Measurements from ENCODE around the gene TSC22D3. TPM values are rescaled to one million over a fixed set of nuclear protein-coding genes. Genes with fewer than 3 reads are reported as not detected.

TSC22D3 gene
- polyA plus RNA-seq, 3 donors = 109 to 131 (median 122) TPM

DNA sequence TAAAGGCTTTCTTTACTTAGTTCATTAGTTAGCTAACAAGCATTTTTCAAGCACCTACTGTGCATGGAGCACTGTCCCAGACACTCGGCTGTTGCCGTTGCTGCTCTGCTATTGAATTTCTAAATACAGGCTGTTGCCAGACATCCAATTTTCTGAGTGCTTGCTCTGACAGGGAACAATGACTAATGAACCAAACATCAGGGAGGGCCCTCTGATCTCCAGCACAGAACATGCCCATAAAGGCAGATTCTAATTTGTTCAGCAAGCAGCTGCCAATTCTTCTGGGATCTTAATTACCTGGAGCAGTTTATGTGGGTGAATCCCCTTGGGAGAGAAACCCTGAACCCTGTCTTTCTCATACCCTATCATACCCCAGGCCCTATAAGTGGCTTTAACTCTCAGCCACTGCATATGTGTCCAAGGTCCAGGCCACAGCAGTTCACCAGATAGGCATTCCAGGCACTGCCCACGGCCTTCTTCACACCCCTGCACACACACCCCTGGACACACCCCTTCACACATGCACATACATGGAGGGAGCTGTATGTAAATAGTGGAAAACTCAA is 27.9 kb downstream of the TSC22D3 start:
- DNase-seq (ENCODE audit: extremely low read depth in 1 of 11, low read depth in 9 of 11, low spot score in 4 of 11) = no peak

DNA sequence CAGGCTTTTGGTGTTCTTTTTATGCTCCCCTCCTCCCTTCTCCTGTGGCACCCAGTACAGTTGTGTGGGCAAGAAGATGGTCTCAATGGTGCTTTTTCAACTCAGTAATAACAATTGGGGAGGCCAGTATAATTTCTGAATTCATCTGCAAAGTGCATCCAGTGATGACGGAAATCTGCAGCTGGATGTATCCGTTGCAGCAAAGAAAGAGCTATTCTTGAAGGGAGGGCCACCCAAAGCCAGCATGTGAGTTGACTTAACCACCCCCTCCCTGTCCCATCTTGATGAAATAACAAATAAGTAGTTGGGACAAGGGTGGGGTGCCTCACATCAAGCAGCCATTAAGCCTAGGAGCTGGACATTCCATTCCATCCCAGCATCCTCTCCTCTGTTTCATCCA is 30.7 kb downstream of the TSC22D3 start:
- DNase-seq (ENCODE audit: extremely low read depth in 1 of 11, low read depth in 9 of 11, low spot score in 4 of 11) = no peak

DNA sequence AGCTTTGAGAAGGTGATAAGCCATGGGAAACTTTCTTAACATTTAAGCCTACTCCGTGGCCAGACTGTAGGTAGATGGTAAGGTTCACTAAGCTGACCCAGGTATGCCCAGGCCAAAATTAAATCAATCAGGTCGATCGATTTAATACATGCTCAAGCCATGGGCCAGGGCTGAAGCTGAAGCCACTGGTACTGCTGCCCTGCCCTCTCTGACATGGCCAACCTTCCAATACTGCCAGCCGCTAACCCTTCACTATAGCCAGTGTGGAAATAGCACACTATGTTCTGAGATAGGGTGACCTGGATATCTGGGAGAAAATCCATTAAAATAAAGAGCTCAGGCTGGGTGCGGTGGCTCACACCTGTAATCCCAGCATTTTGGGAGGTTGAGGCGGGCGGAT is 31.6 kb downstream of the TSC22D3 start:
- DNase-seq (ENCODE audit: extremely low read depth in 1 of 11, low read depth in 9 of 11, low spot score in 4 of 11) = no peak

DNA sequence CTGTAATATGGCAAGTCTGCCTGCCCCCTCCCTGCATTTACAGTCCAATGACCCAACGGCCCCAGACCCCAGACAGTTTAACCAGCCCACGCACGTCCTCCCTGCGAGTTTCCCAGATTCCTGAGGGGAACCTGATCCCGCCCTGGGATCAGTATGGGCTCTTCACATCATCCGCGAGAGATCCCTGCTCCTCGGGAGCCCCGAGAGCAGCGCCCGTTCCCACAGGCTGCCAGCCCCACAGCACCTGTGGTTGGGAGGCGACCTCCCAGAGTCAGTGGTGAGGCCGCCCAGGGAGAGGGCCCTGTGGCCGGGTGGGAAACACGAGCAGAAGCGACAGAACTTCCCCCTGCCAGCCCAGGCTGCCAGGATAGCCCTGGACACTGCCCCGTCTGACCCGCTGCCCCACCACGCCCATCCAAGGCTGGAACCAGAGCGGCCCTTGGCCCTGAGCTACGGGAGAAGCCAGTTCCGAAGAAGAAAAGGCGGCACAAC is 32.8 kb downstream of the TSC22D3 start:
- no peak for DNase-seq (ENCODE audit: extremely low read depth in 1 of 11, low read depth in 9 of 11, low spot score in 4 of 11)

DNA sequence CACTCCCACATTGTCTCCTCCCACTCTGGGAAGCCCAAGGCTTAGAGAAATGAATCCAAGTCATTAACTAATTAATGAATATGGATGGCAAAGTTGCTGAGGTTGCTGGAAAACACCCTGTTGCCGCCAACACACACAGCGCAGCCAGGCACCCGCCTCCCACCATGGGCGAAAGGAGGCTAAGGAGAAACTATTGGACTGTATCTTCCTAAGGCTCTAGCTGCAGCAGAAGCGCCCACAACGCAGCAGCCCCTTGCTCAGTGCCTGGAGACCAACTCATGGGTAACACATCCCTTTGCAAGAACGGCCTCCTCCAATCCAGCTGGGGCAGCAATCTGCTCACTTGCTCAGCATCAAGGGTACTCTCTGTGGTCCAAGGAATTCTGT is 34.2 kb downstream of the TSC22D3 start:
- DNase-seq (ENCODE audit: extremely low read depth in 1 of 11, low read depth in 9 of 11, low spot score in 4 of 11) = peak in 1 of 11 donors; percentile 17

DNA sequence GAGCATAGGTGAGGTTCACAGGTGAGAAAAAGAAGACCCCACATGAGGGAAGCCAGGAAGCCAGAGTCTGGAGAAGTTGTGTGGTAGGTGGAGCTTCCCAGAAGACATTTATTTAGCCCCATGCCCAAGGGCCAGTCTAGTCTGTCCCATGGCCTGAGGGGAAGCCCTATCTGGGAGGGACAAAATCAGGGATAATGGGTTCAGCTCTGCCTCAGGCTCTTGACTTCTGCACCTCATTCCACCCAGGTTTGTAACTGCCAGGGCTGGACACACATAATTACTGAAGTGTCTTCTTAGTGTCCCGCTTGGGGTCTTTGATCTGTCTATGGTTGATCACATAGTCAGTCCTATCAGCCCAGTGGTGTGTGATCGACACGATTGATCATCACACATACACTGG is 36.0 kb downstream of the TSC22D3 start:
- DNase-seq (ENCODE audit: extremely low read depth in 1 of 11, low read depth in 9 of 11, low spot score in 4 of 11) = no peak

DNA sequence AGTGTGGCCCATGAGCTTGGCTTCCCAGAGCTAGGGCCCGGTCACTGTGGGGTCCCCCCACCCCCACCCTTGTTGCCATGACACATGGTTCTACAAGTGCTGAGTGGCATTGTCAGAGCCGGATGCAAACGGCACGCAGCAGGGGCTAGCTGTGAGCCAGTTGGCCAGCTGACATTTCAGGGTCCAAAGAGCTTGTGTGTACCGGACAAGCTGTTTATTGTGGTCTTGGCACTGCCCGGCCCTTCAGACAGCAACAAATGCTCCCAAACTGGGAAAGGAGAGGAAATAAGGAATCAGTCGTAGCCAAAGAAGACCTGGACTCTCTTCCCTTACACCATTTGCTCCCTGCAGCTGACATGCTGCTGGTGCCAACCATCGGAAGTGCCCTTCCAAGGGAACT is 36.8 kb downstream of the TSC22D3 start:
- no peak for DNase-seq (ENCODE audit: extremely low read depth in 1 of 11, low read depth in 9 of 11, low spot score in 4 of 11)

DNA sequence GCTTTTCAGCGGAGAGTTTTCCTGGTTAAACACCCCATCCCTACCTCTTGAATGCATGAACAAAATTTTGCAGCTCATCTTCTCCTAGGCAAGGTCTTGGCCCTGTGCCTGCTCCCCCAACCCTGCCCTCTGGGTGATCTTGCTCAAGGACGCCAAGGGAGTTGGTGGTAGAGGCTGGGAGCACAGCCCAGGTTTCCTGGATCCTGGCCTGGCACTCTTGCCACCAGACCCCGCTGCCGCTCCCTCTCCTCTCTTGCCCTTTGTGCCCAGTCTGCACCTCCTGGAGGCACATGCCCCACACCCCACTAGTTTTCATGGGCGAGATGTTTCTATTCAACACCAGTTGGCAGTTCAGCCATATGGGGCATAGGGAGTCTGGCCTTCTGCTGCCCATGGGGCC is 37.3 kb downstream of the TSC22D3 start:
- no peak for DNase-seq (ENCODE audit: extremely low read depth in 1 of 11, low read depth in 9 of 11, low spot score in 4 of 11)

DNA sequence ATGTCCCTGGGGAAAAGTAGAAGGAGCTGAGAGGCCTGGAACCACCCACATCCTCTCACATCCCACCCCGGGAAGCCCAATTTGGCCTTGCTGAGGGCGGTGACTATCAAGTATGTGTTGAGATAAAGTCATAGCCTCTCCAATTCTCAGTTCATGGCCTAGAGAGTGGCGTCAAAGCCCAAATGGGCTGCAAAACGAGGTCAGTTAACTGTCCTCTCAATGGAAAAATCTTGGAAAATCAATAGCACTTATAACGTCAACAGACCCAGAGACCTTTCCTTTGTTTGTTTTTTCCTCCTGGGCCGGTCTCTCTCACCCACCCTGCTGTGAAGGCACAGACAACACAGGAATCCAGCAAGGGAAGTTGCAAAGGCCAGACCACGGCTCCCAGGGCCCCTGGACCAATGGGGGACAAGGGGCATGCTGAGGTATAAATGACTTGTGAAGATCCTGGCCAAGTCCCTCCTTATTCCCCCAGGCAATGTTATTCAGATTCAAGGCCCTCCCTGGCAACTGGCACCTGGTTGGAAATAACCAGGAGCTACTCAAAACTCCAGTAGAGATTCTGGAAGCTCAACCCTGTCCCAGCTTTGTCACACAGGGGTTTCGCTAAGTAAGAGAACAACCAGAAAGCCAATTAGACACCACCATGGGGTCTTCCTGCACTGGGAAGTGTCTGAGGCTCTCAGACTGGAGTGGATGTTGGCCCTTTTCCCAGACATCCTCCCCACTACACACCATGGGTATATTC is 38.6 kb downstream of the TSC22D3 start:
- no peak for DNase-seq (ENCODE audit: extremely low read depth in 1 of 11, low read depth in 9 of 11, low spot score in 4 of 11)

DNA sequence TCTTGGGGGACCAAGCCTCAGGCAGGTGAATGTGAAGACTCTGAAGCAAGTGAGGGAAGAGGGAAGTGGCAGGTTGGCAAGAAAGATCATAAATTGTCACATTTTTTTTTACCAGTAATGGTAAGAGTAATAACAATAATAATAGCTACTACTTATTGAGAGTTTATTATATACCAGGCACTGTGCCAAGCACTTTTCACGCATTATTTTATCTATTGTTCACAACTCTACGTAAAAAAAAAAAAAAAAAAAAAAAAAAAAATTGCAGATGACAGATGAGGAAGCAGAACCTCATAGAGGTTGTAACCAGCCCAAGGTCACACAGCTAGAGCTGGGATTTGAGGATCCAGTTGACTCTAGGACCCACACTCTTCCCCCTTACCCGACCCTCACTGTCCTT is 40.9 kb downstream of the TSC22D3 start:
- no peak for DNase-seq (ENCODE audit: extremely low read depth in 1 of 11, low read depth in 9 of 11, low spot score in 4 of 11)

DNA sequence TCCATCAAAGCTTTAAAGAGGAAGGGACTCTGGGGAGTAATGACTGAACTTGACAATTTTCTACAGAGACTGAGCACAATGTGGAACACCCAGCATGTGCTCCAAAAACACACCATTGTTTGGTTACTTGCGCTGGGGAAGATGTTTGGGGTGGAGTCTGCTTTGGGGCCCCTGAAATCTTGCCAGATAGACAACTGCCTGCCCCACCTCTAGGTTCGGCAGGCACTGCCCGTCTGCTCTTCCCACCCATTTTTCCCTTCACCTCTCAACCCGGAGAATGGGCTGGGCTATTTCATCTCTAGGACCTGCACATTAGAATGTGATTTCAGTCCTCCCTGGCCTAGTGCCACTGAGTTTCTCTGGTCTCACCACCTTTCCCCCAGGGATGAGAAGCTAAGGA is 41.9 kb downstream of the TSC22D3 start:
- no peak for DNase-seq (ENCODE audit: extremely low read depth in 1 of 11, low read depth in 9 of 11, low spot score in 4 of 11)

DNA sequence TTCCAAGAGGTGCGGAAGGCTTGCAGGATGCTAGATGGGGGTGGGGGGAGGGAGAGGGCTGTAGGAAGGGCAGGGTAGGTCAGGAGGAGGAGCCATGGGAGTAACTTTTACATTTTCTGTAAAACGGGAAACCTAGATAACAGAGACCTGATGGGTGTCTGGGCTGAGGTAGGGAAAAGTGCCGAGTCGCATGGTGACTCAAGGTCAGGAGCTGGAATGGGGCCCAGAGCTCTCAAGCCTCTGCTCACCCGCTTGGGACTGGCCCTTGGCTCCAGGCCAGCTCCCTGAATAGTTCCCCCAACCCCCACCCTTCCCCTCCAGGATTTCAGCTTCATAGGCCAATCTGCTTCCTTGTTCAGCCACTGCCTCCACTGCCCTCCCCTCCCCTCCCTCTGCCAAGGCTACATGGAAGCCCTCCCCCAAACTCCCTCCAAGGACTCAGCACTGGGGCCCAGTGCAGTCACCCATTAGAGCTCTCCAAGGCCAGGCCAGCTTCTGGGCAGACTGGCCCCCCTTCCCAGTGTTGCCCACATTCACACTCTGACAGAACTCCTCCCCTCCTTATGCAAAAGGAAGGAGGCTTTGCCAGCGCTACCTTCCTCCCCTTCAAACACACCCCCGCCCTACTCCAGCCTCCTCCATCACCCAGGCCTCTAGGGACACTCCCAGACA is 43.6 kb downstream of the TSC22D3 start:
- peak in 7 of 11 donors; percentile 52 to 73 (median 63) for DNase-seq (ENCODE audit: extremely low read depth in 1 of 11, low read depth in 9 of 11, low spot score in 4 of 11)

DNA sequence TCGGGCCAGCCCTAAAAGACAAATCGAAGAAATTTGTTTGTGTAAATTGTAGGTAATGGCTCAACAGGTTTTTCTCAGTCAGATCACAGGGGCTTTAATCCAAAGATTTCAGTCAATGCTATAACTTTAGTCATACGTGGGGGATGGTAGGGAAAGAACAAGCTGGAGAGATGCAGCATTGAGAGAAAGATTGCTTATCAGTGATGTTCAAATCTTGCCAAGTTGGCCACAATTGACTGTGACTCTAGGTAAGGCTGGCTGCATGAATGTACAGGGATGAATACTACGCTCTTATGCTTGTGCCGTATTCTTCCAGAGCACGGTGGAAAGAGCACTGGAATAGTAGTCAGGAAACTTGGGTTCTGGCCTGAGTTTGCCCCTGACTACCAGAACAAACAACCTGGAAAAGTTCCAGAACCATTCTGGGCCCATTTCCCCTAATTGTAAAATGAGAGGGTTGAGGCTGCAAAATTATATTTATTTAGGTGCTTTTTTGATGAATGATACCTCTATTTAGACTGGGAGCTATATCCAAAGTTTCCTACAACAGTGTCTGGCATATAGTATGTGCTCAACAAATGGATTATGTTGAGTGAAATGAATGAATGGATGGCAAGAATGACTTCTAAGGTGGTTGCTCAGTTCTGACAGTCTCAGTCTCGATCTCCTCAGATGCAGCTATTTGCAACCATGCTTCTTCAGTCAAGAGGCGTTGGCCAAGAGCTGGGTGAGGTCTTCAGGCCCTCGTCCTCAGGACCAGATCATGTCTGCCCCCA is 44.4 kb downstream of the TSC22D3 start:
- no peak for DNase-seq (ENCODE audit: extremely low read depth in 1 of 11, low read depth in 9 of 11, low spot score in 4 of 11)

DNA sequence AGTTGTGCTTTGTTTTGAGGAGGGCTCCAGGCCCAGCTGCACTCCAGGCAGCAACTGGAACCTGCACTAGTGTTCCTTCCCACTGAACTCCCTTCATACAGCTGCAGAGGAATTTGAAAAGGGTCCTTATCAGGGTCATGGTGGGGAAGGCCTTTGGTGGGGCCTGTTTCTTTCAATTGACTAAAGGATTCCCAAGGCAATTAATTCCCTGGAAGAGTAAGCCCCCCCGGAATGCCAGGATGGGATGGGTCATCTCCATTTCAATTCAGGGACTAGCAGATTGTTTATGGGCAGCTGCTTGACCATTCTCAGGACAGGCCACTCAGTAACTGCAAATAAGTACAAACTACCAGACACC is 45.3 kb downstream of the TSC22D3 start:
- no peak for DNase-seq (ENCODE audit: extremely low read depth in 1 of 11, low read depth in 9 of 11, low spot score in 4 of 11)

DNA sequence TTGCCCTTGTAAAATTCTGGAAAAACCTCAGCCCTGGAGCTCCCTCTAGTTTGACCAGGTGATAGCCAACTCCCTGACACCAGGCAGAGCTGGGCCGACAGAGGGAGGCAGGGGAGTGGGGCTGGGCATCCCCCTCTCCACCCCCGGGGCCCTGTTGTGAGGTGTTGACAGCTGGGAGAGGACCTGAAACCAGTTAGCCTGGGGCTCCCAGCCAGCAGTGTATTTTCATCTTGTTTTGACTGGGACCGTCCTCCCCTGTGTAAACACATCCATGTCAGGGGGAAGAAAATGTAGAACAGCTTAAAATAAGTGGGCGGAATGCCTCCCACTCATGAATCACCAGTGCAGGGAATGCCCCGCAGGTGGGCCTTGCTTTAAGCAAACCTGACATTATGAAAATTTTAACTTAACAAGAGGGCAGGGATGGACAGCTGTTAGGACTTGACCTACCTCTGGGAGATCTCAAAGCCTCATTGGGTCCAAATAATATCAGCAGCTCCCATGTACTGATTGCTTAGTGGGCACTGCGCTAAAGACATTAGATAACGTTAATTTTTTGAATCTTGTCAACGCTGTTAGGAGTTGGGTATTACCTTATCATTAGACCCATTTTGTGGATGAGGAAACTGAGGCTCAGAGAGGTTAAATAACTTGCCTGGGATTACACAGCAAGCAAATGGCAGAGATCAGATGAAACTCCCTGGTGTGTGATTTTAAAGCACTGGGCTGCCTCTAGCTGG is 45.9 kb downstream of the TSC22D3 start:
- no peak for DNase-seq (ENCODE audit: extremely low read depth in 1 of 11, low read depth in 9 of 11, low spot score in 4 of 11)

DNA sequence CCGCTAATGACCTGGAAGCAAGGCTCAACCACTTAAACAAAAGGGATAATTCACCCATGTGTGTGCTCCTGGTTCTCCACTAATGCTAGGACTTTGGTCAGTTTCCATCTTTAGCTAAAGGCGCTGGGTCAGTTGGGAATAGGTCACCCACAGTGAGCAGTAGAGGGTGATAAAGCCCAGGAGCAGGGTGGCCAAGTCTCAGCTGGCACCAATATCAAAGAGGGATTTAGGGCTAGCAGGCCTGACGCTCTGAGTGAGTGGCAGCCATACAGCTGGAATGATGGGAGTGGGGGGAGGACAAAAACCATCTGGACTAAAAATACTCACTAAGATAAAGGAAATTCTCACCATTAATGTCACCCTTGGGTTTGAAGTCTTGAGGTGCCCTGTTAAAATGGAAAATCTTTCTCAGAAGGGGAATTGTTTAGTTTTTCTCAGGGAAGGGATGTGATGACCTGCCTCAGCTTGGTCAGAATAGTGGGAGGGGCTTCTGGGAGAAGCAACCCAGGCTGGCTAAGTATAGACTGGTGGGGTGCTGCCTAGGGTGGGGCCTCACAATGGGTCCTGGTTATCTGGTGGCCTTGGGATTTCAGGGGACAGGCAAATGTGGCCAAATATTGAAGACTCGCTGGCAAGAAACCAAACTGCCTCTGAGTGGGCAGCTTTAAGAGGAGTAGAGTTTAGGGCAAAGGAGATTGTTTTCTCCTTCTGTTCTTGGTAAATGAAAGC is 47.1 kb downstream of the TSC22D3 start:
- no peak for DNase-seq (ENCODE audit: extremely low read depth in 1 of 11, low read depth in 9 of 11, low spot score in 4 of 11)

DNA sequence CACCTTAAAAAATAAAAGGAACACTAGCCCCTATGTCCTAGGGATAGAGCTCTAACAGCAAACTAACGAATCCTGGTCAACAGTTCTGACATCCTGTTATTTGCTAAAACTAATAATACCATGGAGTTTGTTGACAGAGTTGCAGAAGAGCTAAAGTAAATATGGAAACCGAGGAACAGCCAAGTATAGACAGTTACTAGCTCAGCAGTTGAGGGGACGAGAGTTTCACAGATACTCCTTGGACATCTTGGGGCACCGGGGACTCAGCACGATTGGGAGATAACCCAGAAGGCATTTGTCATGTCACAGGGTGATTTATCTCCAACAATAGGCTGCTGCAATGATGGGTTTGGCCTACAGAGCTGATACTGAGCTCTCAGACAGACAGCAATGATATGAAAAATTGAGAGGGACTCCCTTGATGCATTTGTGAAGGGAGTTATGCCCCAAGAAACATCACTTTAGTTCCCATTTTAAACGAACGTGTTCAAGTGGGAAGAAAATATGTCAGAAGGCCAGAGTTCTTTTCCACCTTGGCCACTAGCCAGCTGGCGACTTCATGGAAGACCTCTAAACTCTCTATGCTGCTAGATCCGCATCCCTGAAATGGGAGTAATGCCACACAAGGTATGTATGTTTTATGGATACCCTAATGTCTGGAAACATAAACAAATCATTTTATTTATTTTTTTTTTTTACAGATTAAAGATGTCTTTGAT is 48.6 kb downstream of the TSC22D3 start:
- no peak for DNase-seq (ENCODE audit: extremely low read depth in 1 of 11, low read depth in 9 of 11, low spot score in 4 of 11)
